HG02610 (cell line): Measurements from ENCODE around the gene ZNF512B.
A peak's percentile ranks its signal among the peaks of the same experiment; 100 is the strongest.
"Not testable (repeated sequence)": the region's sequence is repeated elsewhere in the genome, so short reads cannot be mapped to it uniquely, and the experiment has no call there.

Experiments used
- ATAC-seq: cut with Tn5 transposase; IDR thresholded peaks from one replicate; pipeline ENCODE4 v1.9.1; 2021; ENCODE audit warnings: mild to moderate bottlenecking, moderate library complexity; ENCODE audit not compliant: unreplicated experiment

ZNF512B gene

DNA sequence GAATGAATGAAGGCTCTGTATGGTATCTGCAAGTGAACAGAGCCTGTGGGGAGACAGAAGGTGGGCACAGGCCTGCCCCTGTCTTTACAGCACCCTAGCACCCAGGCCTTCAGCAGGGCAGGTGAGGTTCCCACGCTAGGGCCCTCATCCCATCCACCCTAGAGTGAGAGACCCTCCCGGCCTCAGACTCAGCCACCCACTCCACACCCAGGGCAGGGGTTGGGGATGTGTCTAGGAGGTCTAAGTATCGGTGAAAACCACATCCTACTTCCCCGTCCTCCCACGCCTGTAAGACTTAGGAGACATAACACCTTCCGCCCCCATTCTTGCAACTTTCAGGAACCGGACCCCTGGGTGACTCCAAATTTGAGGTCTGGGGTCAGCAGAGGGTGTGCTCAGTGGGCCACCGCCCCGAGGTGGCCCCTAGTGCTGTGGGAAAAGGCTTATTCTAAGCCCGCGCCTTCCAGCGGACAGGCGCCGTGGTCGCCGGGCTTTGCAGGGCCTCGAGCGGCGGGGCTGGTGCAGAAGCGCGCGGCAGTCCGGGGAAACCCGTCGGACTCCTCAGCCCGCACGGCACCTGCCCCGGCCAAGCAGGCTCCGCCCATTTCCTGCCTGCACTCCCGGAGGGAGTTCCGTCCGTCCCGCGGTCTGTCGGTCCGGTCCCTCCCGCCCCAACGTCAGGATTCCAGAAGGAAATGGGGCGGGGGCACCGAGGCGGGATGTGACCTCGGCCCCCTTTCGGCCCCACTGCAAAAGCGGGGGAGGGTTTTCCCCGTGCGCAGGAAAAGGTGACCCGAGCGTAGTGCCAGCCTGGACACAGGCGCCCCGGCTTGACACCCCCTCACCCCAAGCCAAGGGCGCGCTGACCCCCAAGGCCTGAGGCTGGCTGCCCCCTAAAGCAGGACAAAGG, 8.8 kb upstream of the ZNF512B start:
- peak; percentile 37 for ATAC-seq

DNA sequence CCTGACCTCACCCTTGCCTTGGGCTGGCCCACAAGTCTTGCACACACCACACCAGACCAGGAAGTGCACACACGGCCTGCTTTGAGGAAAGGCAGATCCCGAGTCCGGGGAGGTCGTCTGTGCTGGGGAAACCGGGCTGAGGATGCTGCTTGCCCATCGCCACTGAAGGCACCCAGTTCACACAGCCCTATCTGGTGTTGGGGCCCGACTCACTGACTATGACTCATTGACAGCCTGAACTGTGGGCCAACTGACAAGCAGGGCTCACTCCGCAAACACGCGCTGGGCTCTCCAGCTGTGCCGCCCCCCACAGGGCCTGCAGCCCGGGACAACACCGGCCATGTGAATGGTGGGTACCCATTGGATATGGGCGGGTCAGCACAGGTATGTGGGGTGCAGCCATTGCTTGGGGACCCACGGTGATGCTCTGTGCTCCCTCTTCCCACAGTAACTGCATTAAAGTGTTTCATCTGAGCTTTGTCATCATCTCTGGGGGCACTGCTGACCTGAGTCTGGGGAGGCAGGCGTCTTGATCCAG, 8.1 kb upstream of the ZNF512B start:
- no peak for ATAC-seq

DNA sequence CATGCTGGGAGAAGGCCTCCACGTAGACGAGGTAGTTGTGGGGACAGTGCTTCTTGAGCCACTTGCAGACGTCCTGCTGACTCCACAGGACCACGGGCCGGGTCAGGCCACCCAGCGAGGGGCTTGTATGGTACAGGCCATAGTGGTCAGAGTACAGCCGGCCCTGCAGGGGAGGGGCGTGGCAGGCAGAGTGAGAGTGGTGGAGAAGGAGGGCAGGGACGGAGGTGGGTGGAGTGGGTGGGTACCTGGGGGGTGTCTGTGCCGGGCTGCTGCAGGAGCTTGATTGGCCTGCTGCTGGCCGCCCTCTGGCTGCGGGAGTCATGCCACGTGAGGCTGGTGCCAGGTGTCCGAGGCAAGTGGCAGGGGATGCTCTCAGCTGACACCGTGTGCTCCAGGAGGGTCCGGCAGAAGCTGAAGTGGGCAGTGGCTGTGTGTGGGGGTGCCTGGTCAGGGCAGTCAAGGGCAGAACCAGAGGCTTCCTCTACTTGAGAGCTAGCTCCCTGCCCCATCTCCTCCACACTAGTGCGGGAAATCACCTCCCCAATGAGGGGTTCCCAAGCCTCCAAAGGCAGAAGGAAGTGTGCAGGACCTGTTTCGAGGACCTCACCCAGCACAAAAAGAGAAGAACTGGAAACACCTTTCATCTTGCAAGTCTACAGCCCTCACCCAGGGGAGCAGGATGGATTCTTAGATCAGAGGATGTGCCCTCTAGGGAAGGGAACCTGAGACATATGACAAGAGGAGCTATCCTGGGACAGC, 7.4 kb upstream of the ZNF512B start:
- ATAC-seq, result no peak

DNA sequence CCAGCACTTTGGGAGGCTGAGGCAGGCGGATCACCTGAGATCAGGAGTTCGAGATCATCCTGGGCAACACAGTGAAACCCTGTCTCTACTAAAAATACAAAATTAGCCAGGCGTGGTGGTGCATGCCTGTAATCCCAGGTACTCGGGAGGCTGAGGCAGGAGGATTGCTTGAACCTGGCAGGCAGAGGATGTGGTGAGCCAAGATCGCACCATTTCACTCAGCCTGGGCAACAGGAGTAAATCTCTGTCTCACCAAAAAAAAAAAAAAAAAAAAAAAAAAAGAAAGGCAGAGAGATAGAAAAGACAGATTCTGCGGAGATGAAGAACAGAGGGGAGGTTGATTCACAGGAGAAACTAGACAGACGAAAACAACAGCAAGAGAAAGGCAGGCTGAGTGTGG, 6.8 kb upstream of the ZNF512B start:
- not testable (repeated sequence) for ATAC-seq

DNA sequence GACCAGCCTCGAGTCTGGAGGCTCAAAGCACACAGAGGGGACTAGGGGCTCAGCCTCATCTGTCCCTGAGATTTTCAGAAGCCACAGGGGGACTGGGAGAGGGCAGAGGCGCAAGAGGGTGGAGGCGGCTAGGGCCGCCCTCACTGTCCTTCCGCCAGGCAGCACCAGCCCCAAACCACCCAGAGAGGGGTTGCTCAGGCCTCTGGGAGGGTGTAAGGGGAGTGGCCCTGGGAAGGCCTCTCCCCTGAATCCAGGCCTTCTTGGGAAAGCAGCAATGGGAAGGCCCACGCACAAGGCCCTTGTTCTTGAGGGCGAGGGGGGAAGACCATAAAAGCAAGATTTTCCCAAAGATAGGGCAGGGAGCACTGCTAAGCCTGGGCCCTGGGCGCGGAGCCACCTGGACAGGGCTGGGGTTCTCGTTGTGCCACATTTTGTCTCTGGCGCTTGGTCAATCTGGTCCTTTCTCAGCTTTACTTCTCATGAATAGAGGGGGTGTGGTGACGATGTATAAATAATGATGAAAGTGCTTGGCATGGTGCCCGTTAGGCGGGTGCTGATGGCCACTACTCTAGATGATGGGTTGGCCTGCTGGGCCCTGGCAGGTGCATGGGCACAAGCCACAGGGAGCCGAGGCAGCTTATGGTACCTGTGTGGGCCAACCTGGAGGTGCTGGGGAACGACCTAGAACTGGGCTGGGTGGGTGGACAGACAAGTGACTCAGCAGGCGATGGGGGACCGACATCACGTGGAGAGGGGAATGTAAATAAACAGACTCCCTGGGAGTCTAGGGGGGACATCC, 4.9 kb upstream of the ZNF512B start:
- no peak for ATAC-seq

DNA sequence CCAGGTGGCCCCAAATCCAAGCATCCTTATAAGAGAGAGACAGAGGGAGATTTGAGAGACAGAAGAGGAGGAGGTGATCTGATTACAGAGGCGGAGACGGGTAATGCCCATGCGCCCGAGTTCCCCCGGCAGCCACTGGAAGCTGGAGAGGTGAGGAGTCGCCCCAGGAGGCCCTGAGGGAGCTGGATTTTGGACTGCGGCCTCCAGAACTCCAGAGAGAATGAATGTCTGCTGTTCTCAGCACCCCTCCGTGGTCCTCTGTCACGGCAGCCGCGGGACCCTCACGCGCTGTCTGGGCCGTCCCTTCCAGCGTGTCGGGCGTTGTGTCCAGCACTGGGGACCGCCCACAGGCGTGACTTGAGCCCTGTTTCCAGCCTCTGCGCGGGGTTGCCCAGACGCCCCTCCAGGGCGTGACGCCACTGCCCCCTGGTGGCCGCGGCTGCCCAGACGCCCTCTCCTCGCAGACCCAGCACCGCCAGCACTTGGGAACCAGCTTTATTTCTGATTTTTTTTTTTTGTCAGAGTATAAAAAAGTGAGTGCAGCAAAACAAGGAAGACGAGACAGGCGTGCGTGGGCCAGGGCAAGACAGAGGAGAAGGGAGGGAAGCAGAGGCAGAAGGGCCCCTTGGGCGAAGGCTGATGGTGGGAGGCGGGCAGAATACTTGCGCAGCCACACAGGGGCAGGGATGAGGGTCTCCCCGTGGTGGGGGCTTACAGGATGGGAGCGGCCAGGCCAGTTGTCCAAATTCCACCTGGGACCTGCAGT, 4.1 kb upstream of the ZNF512B start:
- ATAC-seq, result peak; percentile 31

DNA sequence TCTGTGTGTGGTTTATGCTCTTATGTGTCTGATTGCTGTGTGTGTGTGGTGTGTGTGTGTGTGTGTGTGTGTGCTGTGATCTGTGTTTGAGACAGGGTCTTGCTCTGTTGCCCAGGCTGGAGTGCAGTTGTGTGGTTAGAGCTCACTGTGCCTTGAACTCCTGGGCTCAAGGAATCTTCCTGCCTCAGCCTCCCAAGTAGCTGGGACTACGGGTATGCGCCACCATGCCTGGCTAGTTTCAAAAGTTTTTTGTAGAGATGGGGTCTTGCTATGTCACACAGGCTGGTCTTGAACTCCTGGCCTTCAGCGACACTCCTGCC, 3.4 kb upstream of the ZNF512B start:
- no peak for ATAC-seq

DNA sequence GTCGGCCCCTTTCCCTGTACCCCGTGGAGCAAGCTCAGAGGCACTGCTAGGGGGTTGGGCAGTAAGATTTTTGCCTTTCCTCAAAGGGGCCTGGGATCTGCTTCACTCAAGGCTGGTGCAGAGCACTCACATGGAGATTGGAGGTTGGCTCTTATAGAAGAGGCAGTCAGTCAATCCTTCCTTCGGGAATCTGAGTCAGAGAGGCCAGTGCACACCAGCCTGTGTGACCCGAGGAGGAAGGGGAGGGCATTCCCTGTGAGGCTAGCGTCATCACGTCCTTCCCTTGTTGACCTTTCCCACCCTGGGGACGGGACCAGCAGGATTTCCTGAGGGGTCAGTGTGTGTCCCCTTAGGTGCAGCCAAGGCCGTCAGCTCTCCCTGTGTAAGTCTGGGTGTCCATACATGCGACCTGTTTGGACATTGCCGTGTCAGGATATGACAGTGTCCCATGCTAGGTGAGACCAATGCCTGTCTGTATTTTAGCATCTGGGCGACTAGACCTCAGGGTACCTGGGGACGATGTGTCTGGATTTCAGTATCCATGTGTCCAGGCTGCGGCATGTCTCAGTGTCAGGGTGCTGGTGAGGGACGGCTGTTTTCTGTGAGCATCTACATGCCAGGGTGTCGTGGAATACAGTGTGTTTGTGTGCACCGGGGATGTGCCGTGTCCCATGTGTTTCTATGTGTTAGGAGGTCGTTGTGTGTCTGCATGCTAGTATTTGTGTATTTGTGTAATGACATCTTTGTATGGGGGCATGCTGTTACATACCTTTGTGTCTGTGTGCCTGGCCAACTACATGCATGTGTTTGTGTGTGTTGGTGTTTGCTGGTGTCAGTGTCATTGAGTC, 2.8 kb upstream of the ZNF512B start:
- ATAC-seq, result no peak

DNA sequence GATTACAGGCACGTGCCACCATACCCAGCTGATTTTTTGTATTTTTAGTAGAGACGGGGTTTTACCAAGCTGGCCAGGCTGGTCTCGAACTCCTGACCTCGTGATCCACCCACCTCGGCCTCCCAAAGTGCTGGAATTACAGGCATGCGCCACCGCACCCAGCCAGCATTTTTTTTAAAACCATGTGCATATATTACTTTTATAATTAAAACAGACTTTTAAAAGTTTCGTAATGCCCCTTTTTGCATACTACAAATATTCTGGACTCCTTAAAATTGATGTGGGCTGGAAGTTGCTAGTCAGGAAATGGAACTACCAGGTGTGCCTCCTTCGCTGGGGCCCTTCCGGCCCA, 2.2 kb upstream of the ZNF512B start:
- ATAC-seq, result not testable (repeated sequence)

DNA sequence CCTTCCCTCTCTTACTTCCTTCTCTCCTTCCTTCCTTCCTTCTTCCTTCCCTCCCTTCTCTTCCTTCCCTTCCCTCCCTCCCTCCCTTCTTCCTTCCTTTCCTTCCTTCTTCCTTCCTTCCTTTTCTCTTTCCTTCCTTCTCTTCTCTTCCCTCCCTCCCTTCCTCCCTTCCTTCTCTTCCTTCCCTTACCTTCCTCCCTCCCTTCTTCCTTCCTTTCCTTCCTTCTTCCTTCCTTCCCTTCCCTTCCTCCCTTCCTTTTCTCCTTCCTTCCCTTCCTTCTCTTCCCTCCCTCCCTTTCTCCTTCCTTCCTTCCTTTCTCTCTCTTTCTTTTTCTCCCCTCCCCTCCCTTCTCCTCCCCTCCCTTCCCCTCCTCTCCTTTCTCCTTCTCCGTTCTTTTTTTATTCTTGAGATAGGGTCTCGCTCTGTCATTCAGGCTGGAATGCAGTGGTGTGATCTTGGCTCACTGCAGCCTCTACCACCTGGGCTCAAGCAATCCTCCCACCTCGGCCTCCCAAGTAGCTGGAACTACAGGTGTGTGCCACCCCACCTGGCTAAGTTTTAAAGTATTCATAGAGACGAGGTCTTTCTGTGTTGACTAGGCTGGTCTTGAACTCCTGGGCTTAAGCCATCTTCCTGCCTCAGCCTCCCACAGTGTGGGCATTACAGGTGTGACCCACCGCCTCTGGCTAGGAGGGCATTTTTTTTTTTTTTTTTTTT, 1.1 kb upstream of the ZNF512B start:
- no peak for ATAC-seq

DNA sequence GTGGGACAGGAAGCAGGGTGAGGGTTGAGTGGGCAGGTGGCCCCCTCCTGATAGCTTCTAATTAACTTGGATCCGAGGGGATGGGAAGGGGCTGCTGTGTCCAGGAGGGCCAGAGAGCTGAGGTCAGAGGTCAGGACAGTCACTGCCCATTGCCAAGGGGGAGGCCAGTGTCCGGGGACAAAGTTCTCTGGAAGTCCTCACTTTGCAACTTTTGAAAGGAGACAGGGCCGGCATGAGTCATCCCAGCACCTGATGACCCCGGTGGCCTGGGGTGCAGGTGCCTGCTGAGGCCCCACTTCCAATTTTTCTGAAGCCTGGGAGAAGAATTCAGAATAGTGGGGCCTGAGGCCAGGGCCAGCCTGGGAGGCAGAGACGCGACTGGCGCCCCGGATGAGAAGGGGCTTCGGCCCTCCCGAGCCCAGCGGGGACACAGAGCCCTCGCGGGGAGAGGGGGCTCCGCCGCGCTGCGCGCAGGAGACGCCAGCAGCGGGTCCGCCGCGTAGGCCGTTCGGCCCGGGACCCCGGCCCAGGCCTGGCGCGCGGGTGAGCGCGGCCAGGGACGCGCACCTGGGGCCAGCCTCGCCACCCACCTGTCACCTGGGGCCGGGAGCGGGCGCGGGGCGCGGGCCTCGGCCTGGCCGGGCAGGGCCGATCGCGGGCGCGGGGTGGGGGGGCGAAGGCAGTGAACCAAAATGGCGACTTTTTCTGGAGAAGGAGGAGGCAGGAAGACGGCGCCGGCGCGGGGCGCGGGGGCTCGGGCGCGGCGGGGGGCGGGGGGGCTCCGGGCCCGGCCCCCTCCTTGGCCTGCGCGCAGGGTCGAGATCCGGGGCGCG, 586 bp downstream of the ZNF512B start:
- ATAC-seq, result no peak

DNA sequence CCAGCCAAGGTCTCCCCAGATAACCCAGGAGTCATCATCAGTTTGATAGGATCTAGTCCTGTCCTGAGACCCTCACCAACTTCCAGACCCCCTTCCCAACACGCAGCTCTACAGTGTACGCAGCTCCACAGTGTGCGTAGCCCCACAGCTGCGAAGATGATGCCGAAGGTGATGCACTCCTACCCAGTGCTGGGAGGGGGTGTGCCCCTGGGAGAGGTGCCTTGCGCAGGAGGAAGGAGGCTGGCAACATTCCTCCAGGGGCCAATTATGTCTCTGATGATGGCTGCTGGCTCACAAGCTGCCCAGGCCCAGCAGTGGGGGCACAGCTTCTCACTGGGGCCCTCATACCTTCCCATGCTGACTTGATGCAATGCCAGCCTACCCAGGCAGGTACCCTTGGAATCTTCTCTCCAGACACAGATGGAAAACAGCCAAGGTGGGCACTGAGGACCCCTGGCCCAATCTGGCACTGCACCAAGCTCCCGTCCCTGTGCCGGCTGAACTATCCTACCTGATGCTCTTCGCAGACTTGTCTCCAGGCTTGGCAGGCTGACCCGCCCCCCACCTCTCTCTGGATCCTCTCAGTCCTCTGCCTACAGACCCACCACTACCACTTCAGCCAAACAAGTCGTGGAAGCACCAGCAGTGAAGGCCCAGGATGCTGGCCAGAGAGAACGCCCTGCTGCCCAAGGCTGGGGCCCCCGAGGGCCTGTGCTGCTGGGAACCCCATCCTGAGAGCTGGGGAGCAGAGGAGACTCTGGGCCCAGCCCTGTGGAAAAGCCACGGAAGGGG, 1.4 kb downstream of the ZNF512B start:
- ATAC-seq, result no peak

DNA sequence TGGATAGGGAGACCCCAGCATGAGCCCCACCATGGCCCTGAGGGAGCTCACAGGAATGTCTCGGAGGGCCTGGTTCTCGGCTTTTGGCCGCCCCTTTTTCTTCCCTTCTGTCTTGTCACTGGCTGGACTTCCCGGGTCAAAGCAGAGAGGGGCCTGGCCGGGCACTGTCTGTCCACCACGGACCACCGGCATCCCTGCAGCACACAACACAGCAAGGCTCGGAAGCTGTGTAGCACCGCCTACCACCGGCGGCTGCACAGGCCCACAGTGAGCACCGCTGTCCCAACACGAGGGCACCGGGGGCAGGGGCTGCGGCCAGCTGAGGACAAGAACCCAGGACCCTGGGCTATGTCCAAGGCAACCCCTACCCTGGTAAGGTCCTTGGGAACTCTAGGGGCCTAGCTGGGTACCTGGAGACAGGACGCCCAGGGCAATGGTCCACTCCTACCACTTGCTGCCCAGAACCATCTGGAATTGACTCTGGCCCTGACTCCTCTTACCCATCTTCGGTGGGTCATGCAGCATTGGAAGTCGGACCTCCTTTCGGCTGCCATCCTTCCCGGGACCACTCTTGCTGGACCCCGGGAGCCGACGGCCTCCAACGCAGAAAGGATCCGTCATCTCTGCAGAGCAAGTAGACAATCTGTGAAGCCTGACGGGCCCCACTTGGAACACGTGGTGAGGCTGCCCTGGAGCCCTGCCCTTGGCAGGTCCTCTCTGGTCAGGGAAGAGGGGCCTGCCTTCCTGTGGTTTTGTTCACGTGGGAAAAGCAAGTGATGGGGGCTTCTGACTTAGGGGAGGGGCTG, 2.2 kb downstream of the ZNF512B start:
- ATAC-seq, result no peak

DNA sequence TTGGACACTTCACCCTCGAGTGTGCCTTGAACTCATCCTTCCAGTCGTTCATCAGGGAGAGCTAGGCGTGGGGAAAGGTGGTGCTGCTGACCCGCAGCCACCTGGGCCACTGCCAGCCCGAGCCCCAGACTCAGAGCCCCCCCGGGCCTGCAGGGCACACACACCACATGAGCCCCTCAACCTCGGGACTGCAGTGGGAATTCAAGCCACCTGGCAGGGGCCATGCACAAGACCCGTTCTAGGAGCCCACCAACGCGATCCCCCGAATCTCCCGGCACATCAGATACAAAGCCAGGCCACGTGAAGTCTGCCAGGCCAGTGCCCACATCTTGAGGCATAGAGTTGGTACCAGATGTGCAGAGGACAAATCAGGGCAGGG, 2.8 kb downstream of the ZNF512B start:
- no peak for ATAC-seq

DNA sequence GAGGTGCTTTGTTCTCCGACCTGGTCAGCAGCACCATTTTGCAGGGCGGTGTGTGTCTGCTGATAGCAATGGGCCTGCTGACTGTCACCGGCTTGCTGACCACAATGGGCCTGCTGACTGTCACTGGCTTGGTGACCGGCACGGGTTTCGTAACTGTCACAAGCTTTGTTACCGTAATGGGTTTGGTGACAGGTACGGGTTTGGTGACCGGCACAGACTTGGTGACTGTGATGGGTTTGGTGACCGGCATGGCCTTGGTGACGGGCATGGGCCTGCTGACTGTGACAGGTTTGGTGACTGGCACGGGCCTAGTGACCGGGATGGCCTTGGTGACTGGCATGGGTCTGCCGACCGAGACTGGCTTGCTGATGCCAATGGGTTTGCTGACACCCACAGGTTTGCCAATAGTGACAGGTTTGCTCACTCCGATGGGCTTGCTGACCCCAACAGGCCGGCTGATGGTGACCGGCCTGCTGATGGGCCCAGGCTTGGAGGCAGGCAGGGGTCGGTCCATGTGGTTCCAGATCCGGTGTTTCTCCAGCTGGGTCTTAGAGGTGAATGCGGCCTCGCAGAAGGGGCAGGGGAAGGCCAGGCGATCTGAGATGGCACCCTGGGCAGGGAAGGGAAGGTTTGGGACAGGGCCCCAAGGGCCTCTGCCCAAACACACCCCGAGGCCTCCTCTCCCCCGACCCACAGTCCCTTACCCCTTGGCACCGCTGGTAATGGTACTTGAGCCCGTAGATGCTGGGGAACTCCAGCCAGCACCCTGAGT, 3.4 kb downstream of the ZNF512B start:
- ATAC-seq, result no peak

DNA sequence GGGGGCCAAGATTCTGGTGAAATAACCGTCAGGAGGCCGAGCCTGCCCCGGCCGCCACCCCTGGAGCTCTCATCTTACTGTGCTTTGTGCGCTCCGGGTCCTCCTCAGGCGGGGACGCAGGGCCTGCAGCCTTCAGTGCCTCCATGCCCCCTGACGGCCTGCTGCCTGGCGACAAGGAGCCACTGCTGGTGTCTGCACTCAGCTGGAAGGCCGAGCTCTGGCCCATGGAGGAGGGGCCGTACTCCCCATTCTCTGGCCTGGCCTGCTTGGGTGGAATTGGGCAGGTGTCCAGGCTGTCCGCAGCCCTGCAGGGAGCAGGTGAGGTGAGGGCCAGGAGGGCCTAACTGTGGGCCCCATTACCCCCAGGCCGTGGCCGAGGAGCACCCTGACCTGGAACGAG, 5.3 kb downstream of the ZNF512B start:
- no peak for ATAC-seq
